ENCODE results near the gene TPRX1.
"Not testable (repeated sequence)": the region's sequence is repeated elsewhere in the genome, so short reads cannot be mapped to it uniquely, and the experiment has no call there.

TPRX1 gene

GRCh38 chr19:47804451-47804850 is at the start of gene TPRX1:
TSS of gene TPRX1 (minus strand) at chr19:47804551. CDS start at chr19:47804539, 12 bp downstream.
- not testable (repeated sequence) for TF ChIP-seq CTCF (IDR thresholded peaks at IDR 0.05)

- TF ChIP-seq CTCF (IDR thresholded peaks at IDR 0.05), result no peak
Observed at GRCh38 chr19:47853003-47853402, 48.7 kb upstream of the TPRX1 start.

GRCh38 chr19:47848823-47849473 is 44.6 kb upstream of the TPRX1 start:
- TF ChIP-seq CTCF (IDR thresholded peaks at IDR 0.05), result peak; percentile 26; the same call in 1 of the 2 replicates

GRCh38 chr19:47848425-47848822 is 44.1 kb upstream of the TPRX1 start:
- no peak for TF ChIP-seq CTCF (IDR thresholded peaks at IDR 0.05)

- no peak for TF ChIP-seq CTCF (IDR thresholded peaks at IDR 0.05)
Observed at GRCh38 chr19:47842941-47843340, 38.6 kb upstream of the TPRX1 start.

- TF ChIP-seq CTCF (IDR thresholded peaks at IDR 0.05), result no peak
Observed at GRCh38 chr19:47839913-47840312, 35.6 kb upstream of the TPRX1 start.

GRCh38 chr19:47839411-47839810 is 35.1 kb upstream of the TPRX1 start:
- TF ChIP-seq CTCF (IDR thresholded peaks at IDR 0.05), result no peak

GRCh38 chr19:47836038-47836437 is 31.7 kb upstream of the TPRX1 start:
- no peak for TF ChIP-seq CTCF (IDR thresholded peaks at IDR 0.05)
